Memory B cell (primary cell): ENCODE data around the gene DUT.
A peak's percentile ranks its signal among the peaks of the same experiment; 100 is the strongest.

Experiments
- ATAC-seq: fragments of 150-1000 bp; cut with Tn5 transposase; 2 replicates; pipeline ENCODE4 v1.10.0; 2021; ENCODE audit warnings: low read depth, mild to moderate bottlenecking, moderate library complexity
- DNase-seq, 2 donors: peaks; one replicate each; pipeline ENCODE4 v3.0.0; 2022; ENCODE audit warnings: low spot score in 2 of 2
- H3K27ac Mint-ChIP-seq: one replicate; pipeline ENCODE4 v1.8.0; 2022; ENCODE audit warnings: mild to moderate bottlenecking, moderate library complexity, mixed read lengths
- H3K27me3 Mint-ChIP-seq: one replicate; pipeline ENCODE4 v1.8.0; 2022; ENCODE audit warnings: mixed read lengths
- H3K36me3 Mint-ChIP-seq: one replicate; pipeline ENCODE4 v1.8.0; 2022; ENCODE audit warnings: mild to moderate bottlenecking, mixed read lengths
- H3K4me1 Mint-ChIP-seq: one replicate; pipeline ENCODE4 v1.8.0; 2022; ENCODE audit warnings: mixed read lengths
- H3K4me3 Mint-ChIP-seq: one replicate; pipeline ENCODE4 v1.8.0; 2022; ENCODE audit warnings: mild to moderate bottlenecking, moderate library complexity, mixed read lengths
- H3K9me3 Mint-ChIP-seq: one replicate; pipeline ENCODE4 v1.8.0; 2022; ENCODE audit warnings: mixed read lengths

DUT gene

DNA sequence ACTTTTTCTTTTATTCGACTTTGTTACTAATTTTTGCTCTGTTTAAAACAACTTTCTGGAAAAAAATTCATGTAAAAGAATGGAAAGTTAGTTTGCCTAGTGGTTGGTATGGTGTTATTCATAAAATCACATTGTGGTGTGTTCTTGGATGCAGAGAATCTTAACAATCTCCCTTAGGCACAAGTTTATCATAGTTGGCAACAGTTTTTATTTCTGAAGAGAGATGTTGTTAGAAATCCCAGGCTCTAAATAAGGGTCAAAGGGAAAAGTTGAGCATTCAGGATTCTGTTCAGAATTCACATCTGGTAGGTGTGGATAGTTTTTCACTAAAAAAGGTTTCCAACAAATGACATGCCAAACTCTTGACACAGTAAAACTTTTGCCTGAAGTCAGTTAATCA is 6.4 kb downstream of the DUT start:
- H3K36me3 Mint-ChIP-seq, result peaks cover 9% of the 10 kb centered on the region
- no peaks in the 10 kb centered on the region for H3K9me3 Mint-ChIP-seq
- H3K27me3 Mint-ChIP-seq, result no peaks in the 10 kb centered on the region
- DNase-seq (no peak), ATAC-seq (no peak)
- peaks cover 6% of the 10 kb centered on the region for H3K4me1 Mint-ChIP-seq
- H3K4me3 Mint-ChIP-seq, result no peak overlapping the region
- no peak overlapping the region for H3K27ac Mint-ChIP-seq

GRCh38 chr15:48340111-48340510 is 8.9 kb downstream of the DUT start:
- Mint-ChIP-seq H3K9me3 (no peaks in the 10 kb centered on the region), H3K36me3 (peaks cover 16% of the 10 kb centered on the region), H3K4me1 (peaks cover 6% of the 10 kb centered on the region), H3K27me3 (no peaks in the 10 kb centered on the region), H3K4me3 (no peak overlapping the region), H3K27ac (peak overlapping the region; percentile 41)
- no peak for ATAC-seq
- DNase-seq, result no peak

DNA sequence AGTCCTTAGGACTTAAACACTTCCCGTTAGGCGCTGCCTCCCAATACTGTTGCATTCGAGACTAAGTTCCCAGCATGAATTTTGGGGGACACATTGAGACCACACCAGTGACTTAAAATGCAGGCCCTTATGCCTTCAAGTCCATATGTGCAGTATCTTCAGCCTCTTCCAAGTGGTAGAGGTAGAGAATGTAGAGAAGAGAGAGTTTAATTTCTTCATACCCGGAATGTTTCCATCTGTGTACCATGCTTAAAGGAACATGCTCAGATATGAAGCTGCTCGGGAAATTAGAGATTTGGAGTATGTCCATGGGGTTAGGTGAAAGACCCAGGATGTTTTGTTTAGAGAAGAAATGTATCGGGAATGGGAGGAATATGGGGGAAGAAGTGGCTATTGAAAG is 12.6 kb downstream of the DUT start:
- H3K27me3 Mint-ChIP-seq, result no peaks in the 10 kb centered on the region
- ATAC-seq (no peak), DNase-seq (no peak)
- peaks cover 3% of the 10 kb centered on the region for H3K4me1 Mint-ChIP-seq
- H3K9me3 Mint-ChIP-seq, result no peaks in the 10 kb centered on the region
- no peak overlapping the region for H3K27ac Mint-ChIP-seq
- H3K36me3 Mint-ChIP-seq, result peaks cover 8% of the 10 kb centered on the region
- H3K4me3 Mint-ChIP-seq, result no peak overlapping the region

- H3K4me1 Mint-ChIP-seq, result no peaks in the 10 kb centered on the region
- no peaks in the 10 kb centered on the region for H3K27me3 Mint-ChIP-seq
- DNase-seq (no peak), ATAC-seq (no peak)
- H3K9me3 Mint-ChIP-seq, result no peaks in the 10 kb centered on the region
- peaks cover 8% of the 10 kb centered on the region for H3K36me3 Mint-ChIP-seq
- H3K27ac Mint-ChIP-seq, result peak overlapping the region; percentile 69
- no peak overlapping the region for H3K4me3 Mint-ChIP-seq
These were observed 14.3 kb downstream of the DUT start for GRCh38 chr15:48345516-48345915.

GRCh38 chr15:48352474-48353072 is 21.3 kb downstream of the DUT start:
- Mint-ChIP-seq H3K27ac (no peak overlapping the region), H3K4me3 (no peak overlapping the region)
- DNase-seq, result peak; percentile 30 to 51

GRCh38 chr15:48354694-48355303 is 23.6 kb downstream of the DUT start:
- Mint-ChIP-seq H3K9me3 (no peaks in the 10 kb centered on the region), H3K4me3 (no peak overlapping the region), H3K27ac (no peak overlapping the region), H3K27me3 (peaks cover 3% of the 10 kb centered on the region), H3K4me1 (no peaks in the 10 kb centered on the region), H3K36me3 (no peaks in the 10 kb centered on the region)
- no peak for DNase-seq
- ATAC-seq, result no peak

More at GRCh38 chr15:48352474-48353072, 21.3 kb downstream of the DUT start:
- Mint-ChIP-seq H3K27me3 (peaks cover 3% of the 10 kb centered on the region), H3K4me1 (no peaks in the 10 kb centered on the region), H3K36me3 (no peaks in the 10 kb centered on the region), H3K9me3 (no peaks in the 10 kb centered on the region)
- ATAC-seq, result peak; percentile 86

DNA sequence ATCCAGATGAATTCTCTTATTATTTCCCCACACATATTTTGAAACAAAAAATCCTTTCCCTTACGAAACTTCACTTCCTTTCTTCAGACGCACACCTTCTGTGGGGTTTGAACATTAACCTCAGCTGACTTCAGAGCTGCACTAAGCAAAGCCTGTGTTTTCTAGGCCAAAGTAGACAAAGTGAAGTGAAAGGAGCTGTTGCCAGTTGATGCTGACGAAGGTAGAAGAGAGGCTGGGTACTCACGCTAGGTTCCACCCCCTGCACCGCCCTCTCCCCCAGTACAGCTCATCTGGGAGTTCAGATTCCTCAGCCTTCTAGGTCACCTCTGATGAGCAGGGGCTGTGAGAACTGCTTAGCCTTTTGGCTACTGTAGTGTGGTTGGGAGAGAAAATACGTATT is 24.1 kb downstream of the DUT start:
- ATAC-seq (no peak), DNase-seq (no peak)
- H3K9me3 Mint-ChIP-seq, result no peaks in the 10 kb centered on the region
- no peak overlapping the region for H3K4me3 Mint-ChIP-seq
- no peak overlapping the region for H3K27ac Mint-ChIP-seq
- peaks cover 3% of the 10 kb centered on the region for H3K27me3 Mint-ChIP-seq
- no peaks in the 10 kb centered on the region for H3K4me1 Mint-ChIP-seq
- no peaks in the 10 kb centered on the region for H3K36me3 Mint-ChIP-seq

DNA sequence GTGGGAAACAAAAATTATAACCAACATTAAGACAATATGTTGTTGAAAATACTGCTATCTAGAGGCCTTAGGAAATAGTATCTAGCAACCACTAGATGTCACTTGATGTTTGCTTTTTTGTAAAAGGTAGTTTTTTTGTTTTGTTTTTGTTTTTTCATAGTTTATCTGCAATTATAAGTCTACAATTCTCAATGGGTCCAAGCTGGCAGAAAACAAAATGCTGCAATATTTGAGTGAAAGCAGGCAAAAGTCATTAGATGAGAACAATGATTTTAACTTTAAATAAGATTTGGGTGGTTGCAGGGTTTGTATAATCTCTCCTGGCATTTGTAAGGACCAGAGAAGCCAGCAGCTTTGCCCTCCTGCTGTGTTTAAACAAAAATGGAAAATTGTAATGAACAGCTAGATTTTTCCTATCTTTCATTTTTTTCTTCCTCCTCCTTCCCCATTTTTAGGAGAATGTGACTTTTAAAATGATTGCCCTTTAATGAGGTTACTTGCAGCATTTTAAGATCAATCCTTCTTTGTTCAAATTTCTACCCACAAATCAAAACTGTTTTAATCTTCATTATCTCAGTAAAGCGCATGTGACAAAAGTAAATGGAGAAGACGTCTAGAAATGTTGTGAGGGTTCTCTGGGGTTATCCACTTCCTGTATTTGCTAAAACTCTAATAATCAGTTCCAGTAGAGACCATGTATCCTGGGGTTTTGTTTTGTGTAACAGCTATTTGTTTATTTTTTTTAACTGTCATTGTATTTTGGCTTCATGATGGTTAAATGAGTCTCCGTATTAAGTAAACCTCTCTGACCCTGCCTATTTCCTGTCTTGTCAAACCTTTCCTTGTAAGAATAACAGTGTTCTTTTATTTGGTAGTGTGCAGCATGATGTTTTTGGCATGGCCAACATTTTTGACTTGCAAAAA is 27.3 kb downstream of the DUT start:
- ATAC-seq (no peak), DNase-seq (no peak)
- Mint-ChIP-seq H3K9me3 (peaks cover 4% of the 10 kb centered on the region), H3K4me3 (no peak overlapping the region), H3K4me1 (no peaks in the 10 kb centered on the region), H3K36me3 (no peaks in the 10 kb centered on the region), H3K27me3 (no peaks in the 10 kb centered on the region), H3K27ac (peak overlapping the region; percentile 3)

DNA sequence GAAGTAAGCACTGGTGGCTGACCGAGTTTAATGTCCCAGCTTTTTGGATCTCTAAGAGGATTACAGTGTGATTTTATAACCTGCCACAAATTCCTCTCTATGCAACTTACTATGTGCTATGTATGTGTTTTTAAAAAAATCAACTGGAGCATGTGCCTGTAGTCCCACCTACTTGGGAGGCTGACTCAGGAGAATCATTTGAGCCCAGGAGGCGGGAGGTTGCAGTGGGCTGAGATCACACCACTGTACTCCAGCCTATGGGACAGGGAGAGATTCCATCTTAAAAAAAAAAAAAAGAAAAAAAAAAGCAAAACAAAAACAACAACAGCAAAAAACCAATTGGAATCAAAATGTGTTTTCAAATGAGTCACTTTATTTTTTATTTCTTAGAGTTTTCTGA is 29.6 kb downstream of the DUT start:
- Mint-ChIP-seq H3K4me3 (no peak overlapping the region), H3K27ac (no peak overlapping the region), H3K36me3 (no peaks in the 10 kb centered on the region), H3K9me3 (peaks cover 4% of the 10 kb centered on the region), H3K4me1 (no peaks in the 10 kb centered on the region), H3K27me3 (no peaks in the 10 kb centered on the region)
- DNase-seq, result no peak
- no peak for ATAC-seq

GRCh38 chr15:48361685-48362084 is 30.5 kb downstream of the DUT start:
- no peaks in the 10 kb centered on the region for H3K4me1 Mint-ChIP-seq
- DNase-seq, result no peak
- H3K9me3 Mint-ChIP-seq, result peaks cover 4% of the 10 kb centered on the region
- no peaks in the 10 kb centered on the region for H3K27me3 Mint-ChIP-seq
- ATAC-seq, result no peak
- H3K36me3 Mint-ChIP-seq, result no peaks in the 10 kb centered on the region
- H3K27ac Mint-ChIP-seq, result no peak overlapping the region
- no peak overlapping the region for H3K4me3 Mint-ChIP-seq

DNA sequence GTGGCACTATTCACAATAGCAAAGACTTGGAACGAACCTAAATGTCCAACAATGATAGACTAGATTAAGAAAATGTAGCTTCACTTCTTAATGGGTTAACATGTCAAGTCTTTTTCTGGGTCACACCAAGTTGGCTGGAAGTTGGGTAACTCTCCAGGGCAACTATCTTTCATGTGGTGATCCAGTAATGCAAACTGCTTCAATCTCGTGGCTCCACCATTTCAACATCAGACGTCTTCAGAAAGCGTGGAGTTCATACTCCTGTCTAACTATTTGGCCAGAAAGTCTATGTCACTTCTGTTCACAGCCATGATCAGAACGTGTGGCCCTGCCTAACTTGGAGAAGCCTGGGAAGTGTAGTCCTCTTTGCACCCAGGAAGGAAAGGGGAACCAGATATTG is 32.2 kb downstream of the DUT start:
- Mint-ChIP-seq H3K27me3 (peaks cover 4% of the 10 kb centered on the region), H3K27ac (no peak overlapping the region), H3K4me3 (no peak overlapping the region), H3K4me1 (no peaks in the 10 kb centered on the region), H3K36me3 (no peaks in the 10 kb centered on the region), H3K9me3 (peaks cover 4% of the 10 kb centered on the region)
- DNase-seq (no peak), ATAC-seq (no peak)

DNA sequence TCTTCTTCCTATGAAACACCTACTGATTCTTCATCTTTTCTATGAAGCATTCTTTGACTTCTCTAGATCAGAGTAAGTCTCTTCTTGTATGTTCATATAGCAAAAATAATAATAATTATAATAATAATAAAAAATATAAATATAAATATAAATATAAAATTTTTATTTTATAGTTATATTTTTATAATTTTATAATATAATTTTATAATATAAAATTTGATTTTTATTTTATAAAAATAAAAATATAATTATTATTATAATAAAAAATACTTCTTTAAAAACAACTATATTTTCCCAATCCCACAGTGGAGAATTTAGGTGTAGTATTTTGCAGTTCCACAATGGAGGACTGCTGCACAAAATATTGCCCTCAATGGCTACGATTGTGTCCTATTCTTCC is 34.3 kb downstream of the DUT start:
- no peaks in the 10 kb centered on the region for H3K36me3 Mint-ChIP-seq
- ATAC-seq (no peak), DNase-seq (no peak)
- H3K27ac Mint-ChIP-seq, result no peak overlapping the region
- peaks cover 4% of the 10 kb centered on the region for H3K9me3 Mint-ChIP-seq
- H3K27me3 Mint-ChIP-seq, result peaks cover 7% of the 10 kb centered on the region
- H3K4me3 Mint-ChIP-seq, result no peak overlapping the region
- no peaks in the 10 kb centered on the region for H3K4me1 Mint-ChIP-seq

DNA sequence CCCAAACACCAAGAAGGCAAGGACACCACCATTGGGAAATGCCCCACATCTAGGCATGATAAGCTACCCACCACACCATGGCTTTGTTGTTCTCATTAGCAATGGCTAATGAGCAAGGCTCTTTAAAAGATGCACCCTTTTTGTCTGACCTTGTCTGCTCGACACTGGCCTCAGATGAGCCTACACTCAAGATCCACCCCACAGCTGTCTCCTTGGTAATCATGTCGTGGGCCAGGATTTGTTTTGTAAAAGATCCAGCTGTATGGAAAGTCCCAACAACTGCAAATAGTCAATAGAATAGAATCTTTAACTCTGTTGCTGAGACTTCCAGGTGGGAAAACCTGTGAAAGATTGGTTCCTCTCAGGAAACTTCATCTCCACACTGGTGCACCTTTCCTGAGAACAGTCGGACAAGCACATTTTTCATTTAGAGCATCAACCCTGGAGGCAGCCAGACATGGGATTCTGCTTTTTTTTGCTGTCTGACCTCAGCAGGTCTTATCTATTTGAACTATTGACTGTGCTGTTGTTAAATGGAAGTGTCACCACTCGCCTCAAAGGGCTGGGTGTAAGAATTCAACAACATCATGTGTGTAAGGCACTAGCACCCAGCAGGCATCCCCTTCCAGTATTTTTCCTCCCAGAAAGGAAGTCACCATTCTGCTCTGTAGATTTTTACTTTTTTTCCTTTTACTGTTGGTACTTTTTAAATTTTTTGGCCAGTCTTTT is 35.5 kb downstream of the DUT start:
- Mint-ChIP-seq H3K4me1 (no peaks in the 10 kb centered on the region), H3K27me3 (peaks cover 7% of the 10 kb centered on the region), H3K36me3 (no peaks in the 10 kb centered on the region), H3K9me3 (peaks cover 1% of the 10 kb centered on the region), H3K4me3 (no peak overlapping the region), H3K27ac (no peak overlapping the region)
- ATAC-seq (no peak), DNase-seq (no peak)

GRCh38 chr15:48367483-48367882 is 36.3 kb downstream of the DUT start:
- peaks cover 7% of the 10 kb centered on the region for H3K27me3 Mint-ChIP-seq
- no peaks in the 10 kb centered on the region for H3K4me1 Mint-ChIP-seq
- H3K4me3 Mint-ChIP-seq, result no peak overlapping the region
- DNase-seq, result no peak
- no peak for ATAC-seq
- H3K9me3 Mint-ChIP-seq, result no peaks in the 10 kb centered on the region
- no peak overlapping the region for H3K27ac Mint-ChIP-seq
- no peaks in the 10 kb centered on the region for H3K36me3 Mint-ChIP-seq
